Liver (tissue), 9 donors: ENCODE results near the gene SAT2. TPM values are rescaled to one million over a fixed set of nuclear protein-coding genes. Genes with fewer than 3 reads are reported as not detected.

Source experiments
- DNase-seq: peaks from one replicate; pipeline ENCODE4 v3.0.0-alpha.2; 2017; ENCODE audit warnings: low spot score
- H3K27ac ChIP-seq, 2 donors: one replicate each; pipeline ENCODE4 v1.7.0; 2013; ENCODE audit warnings: inconsistent platforms in 2 of 2, low read length in 2 of 2, control low read depth in 1 of 2, low read depth in 1 of 2, mild to moderate bottlenecking in 1 of 2
- H3K27me3 ChIP-seq, 4 donors: one replicate each; pipeline versions ENCODE4 v1.6.1 to v1.7.0; 2013; ENCODE audit warnings: low read length in 3 of 4, inconsistent platforms in 1 of 4, mild to moderate bottlenecking in 1 of 4, moderate library complexity in 1 of 4; ENCODE audit not compliant: control insufficient read depth in 4 of 4, insufficient read depth in 4 of 4
- H3K36me3 ChIP-seq, 4 donors: one replicate each; pipeline versions ENCODE4 v1.6.1 to v1.7.0; 2013; ENCODE audit warnings: low read length in 3 of 4, mild to moderate bottlenecking in 3 of 4, low read depth in 1 of 4, moderate library complexity in 1 of 4; ENCODE audit not compliant: control insufficient read depth in 4 of 4, insufficient read depth in 3 of 4
- H3K4me1 ChIP-seq, 4 donors: one replicate each; pipeline versions ENCODE4 v1.6.1 to v1.7.0; 2013; ENCODE audit warnings: low read length in 3 of 4, mild to moderate bottlenecking in 3 of 4, moderate library complexity in 1 of 4; ENCODE audit not compliant: control insufficient read depth in 4 of 4, insufficient read depth in 4 of 4
- H3K4me3 ChIP-seq, 3 donors: one replicate each; pipeline versions ENCODE4 v1.6.1 to v1.7.0; 2013; ENCODE audit warnings: low read length in 3 of 3, control low read depth in 1 of 3, low read depth in 1 of 3, mild to moderate bottlenecking in 1 of 3
- H3K9ac ChIP-seq, 2 donors: one replicate each; pipeline ENCODE4 v1.7.0; 2013; ENCODE audit warnings: low read length in 2 of 2, mild to moderate bottlenecking in 2 of 2, moderate library complexity in 2 of 2, control low read depth in 1 of 2, low read depth in 1 of 2
- H3K9me3 ChIP-seq, 4 donors: one replicate each; pipeline versions ENCODE4 v1.6.1 to v1.7.0; 2013; ENCODE audit warnings: low read length in 3 of 4; ENCODE audit not compliant: control insufficient read depth in 4 of 4
- ATF3 ChIP-seq: IDR thresholded peaks from 2 replicates; pipeline ENCODE4 v1.6.1; 2016; ENCODE audit warnings: antibody characterized with exemption
- CTCF ChIP-seq: fragments of 150-350 bp; IDR thresholded peaks from 2 replicates; pipeline ENCODE4 v1.5.1; 2017; ENCODE audit warnings: improper control_type of control experiment, low read depth, low read length; ENCODE audit not compliant: missing input control
- GABPA ChIP-seq, 2 donors: IDR thresholded peaks in 1 of 2; conservative IDR thresholded peaks in 1 of 2; 2 replicates each; pipeline ENCODE4 v1.6.1; 2016; ENCODE audit warnings: antibody characterized with exemption in 2 of 2, mild to moderate bottlenecking in 1 of 2, moderate library complexity in 1 of 2
- HNF4A ChIP-seq, 2 donors: conservative IDR thresholded peaks; 2 replicates each; pipeline ENCODE4 v1.6.1; 2016; ENCODE audit warnings: antibody characterized with exemption in 2 of 2, mild to moderate bottlenecking in 2 of 2
- MAX ChIP-seq: IDR thresholded peaks from 2 replicates; pipeline ENCODE4 v1.6.1; 2016; ENCODE audit warnings: antibody characterized with exemption
- NR2F2 ChIP-seq: IDR thresholded peaks from 2 replicates; pipeline ENCODE4 v1.6.1; 2016; ENCODE audit warnings: antibody characterized with exemption
- RAD21 ChIP-seq, 2 donors: IDR thresholded peaks; 2 replicates each; pipeline ENCODE4 v1.6.1; 2016; ENCODE audit warnings: antibody characterized with exemption in 2 of 2, mild to moderate bottlenecking in 2 of 2
- REST ChIP-seq: IDR thresholded peaks from 2 replicates; pipeline ENCODE4 v1.6.1; 2016; ENCODE audit warnings: antibody characterized with exemption, mild to moderate bottlenecking
- SP1 ChIP-seq: IDR thresholded peaks from 2 replicates; pipeline ENCODE4 v1.6.1; 2018; ENCODE audit warnings: antibody characterized with exemption, mild to moderate bottlenecking
- ZBTB33 ChIP-seq: IDR thresholded peaks from 2 replicates; pipeline ENCODE4 v1.6.1; 2016; ENCODE audit warnings: antibody characterized with exemption
- WGBS: extraction: QIAGEN DNeasy Blood & Tissue Kit; methylation state at CpG from one replicate; pipeline ENCODE4 v1.1.7; 2013; 5-methylcytosine and 5-hydroxymethylcytosine counted together
- polyA plus RNA-seq, 2 donors: library from polyadenylated mRNA; stranded (reverse) in 1 of 2; unstranded in 1 of 2; fragments of 200-250 nt in 1 of 2; fragments of >200 nt in 1 of 2; fragmentation: Nextera tagmentation in 1 of 2; extraction: Ambion mirVana in 1 of 2; gene quantifications; one replicate each; pipeline versions ENCODE4 v1.2.1 to v1.2.3, GENCODE V29; 2013 to 2015
- total RNA-seq, 2 donors: library from RNA; depleted of rRNA; stranded (reverse); fragments of >200 nt; gene quantifications; one replicate each; pipeline ENCODE4 v1.2.3, GENCODE V29; 2014
- donor health status: healthy.
- donor health status: healthy.
- donor health status: healthy.
- donor health status: healthy.
- donor health status: healthy.

Gene SAT2
- total and polyA plus RNA-seq, 4 donors, result 25.9 to 181 (median 106) TPM

GRCh38 chr17:7589204-7589868, 38.3 kb downstream of the SAT2 start:
- Histone ChIP-seq H3K27ac (no peak overlapping the region), H3K27me3 (no peaks in the 10 kb centered on the region), H3K4me1 (peaks cover 2 to 14% (median 5%) of the 10 kb centered on the region in 4 donors), H3K9ac (no peak overlapping the region), H3K4me3 (no peak overlapping the region), H3K9me3 (no peaks in the 10 kb centered on the region), H3K36me3 (peaks cover 24 to 49% (median 34%) of the 10 kb centered on the region in 4 donors)
- DNase-seq, result peak; percentile 77
- TF ChIP-seq SP1 (peak; percentile 27), ATF3 (no peak), CTCF (peak; percentile 73), RAD21 (IDR thresholded peaks at IDR 0.05) (peak; percentile 76 to 88)
- WGBS, result 37% methylated on average over 56 of the region's 56 CpGs

- no peaks in the 10 kb centered on the region for H3K27me3 ChIP-seq
- peaks cover 2 to 16% (median 5%) of the 10 kb centered on the region in 4 donors for H3K4me1 ChIP-seq
- no peak overlapping the region for H3K4me3 ChIP-seq
- no peak for DNase-seq
- peaks cover 20 to 42% (median 27%) of the 10 kb centered on the region in 4 donors for H3K36me3 ChIP-seq
- H3K27ac ChIP-seq, result no peak overlapping the region
- no peak overlapping the region for H3K9ac ChIP-seq
- WGBS, result 84% methylated on average over 30 of the region's 30 CpGs
- H3K9me3 ChIP-seq, result no peaks in the 10 kb centered on the region
- no peak for TF ChIP-seq RAD21 (IDR thresholded peaks at IDR 0.05)
Observed at GRCh38 chr17:7588553-7589203, 38.9 kb downstream of the SAT2 start.

- Histone ChIP-seq H3K4me1 (peaks cover 3 to 23% (median 12%) of the 10 kb centered on the region in 4 donors), H3K9ac (no peak overlapping the region), H3K27me3 (no peaks in the 10 kb centered on the region), H3K27ac (no peak overlapping the region), H3K9me3 (no peaks in the 10 kb centered on the region), H3K4me3 (no peak overlapping the region), H3K36me3 (peaks cover 14 to 31% (median 17%) of the 10 kb centered on the region in 4 donors)
- no peak for DNase-seq
- 87% methylated on average over 12 of the region's 12 CpGs for WGBS
- no peak for TF ChIP-seq ZBTB33
- TF ChIP-seq GABPA (IDR thresholded peaks at IDR 0.05 in 1 of 2, conservative IDR thresholded peaks at IDR 0.05 in 1 of 2), result no peak
- TF ChIP-seq CTCF, result no peak
- TF ChIP-seq RAD21 (IDR thresholded peaks at IDR 0.05), result no peak
- no peak for TF ChIP-seq HNF4A (conservative IDR thresholded peaks at IDR 0.05)
- no peak for TF ChIP-seq NR2F2
- TF ChIP-seq MAX, result no peak
- no peak for TF ChIP-seq REST
Observed at GRCh38 chr17:7587420-7588151, 40.0 kb downstream of the SAT2 start.
